PC-3 (cell line): ENCODE data around the gene GDF15.

ENCODE experiments used
- EZH2 ChIP-seq: fragments of 300-600 bp; sonication (generic); IDR thresholded peaks from one replicate; pipeline ENCODE4 v1.6.1; 2017; ENCODE audit warnings: antibody characterized with exemption, mild to moderate bottlenecking, low read length; ENCODE audit not compliant: unreplicated experiment
- EZH2phosphoT487 ChIP-seq: fragments of 300-600 bp; sonication (generic); IDR thresholded peaks from 2 replicates; pipeline ENCODE4 v1.6.1; 2018; ENCODE audit warnings: mild to moderate bottlenecking, antibody characterized with exemption, low read length, borderline replicate concordance
- TF ChIP-seq, protein P1 (sequence below): fragments of 300-600 bp; sonication (generic); conservative IDR thresholded peaks from 2 replicates; pipeline ENCODE4 v1.5.1; 2017; ENCODE audit warnings: antibody characterized with exemption, low read depth, mild to moderate bottlenecking, low read length

DNA sequence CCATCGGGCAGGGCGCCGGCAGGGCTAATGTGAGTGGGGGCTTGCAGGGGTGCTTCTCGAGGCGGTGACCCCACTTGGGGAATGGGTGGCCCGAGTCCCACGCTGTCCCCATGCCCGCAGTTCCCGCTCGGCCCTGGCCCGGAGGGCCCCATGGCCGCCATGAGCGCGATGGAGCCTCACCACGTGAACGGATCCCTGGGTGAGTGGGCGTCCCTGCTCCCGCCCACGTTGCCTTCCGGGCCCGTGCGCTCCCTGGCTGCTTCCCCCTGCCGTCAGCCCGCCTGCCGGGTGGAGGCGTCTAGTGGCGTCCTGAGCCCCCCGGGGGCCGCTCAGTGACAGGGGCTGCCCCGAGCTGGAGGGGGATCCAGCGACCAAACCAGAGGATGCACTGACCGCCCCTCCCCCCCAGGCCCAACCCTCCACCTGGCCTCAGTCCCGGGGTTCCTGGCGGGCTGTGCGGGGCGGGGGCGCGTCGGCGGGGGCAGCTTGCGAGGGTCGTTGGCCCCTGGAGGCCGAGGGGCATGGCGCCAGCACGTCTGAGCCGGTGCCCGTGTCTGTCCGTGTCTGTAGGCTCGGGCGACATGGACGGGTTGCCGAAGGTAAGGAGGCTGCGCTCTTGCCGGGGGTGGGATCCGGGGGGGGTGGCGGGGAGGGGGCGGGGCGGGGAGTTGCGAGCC, 47.2 kb downstream of the GDF15 start:
- TF ChIP-seq, protein P1, sequence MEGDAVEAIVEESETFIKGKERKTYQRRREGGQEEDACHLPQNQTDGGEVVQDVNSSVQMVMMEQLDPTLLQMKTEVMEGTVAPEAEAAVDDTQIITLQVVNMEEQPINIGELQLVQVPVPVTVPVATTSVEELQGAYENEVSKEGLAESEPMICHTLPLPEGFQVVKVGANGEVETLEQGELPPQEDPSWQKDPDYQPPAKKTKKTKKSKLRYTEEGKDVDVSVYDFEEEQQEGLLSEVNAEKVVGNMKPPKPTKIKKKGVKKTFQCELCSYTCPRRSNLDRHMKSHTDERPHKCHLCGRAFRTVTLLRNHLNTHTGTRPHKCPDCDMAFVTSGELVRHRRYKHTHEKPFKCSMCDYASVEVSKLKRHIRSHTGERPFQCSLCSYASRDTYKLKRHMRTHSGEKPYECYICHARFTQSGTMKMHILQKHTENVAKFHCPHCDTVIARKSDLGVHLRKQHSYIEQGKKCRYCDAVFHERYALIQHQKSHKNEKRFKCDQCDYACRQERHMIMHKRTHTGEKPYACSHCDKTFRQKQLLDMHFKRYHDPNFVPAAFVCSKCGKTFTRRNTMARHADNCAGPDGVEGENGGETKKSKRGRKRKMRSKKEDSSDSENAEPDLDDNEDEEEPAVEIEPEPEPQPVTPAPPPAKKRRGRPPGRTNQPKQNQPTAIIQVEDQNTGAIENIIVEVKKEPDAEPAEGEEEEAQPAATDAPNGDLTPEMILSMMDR: no peak
- TF ChIP-seq EZH2phosphoT487: no peak
- no peak for TF ChIP-seq EZH2
